ENCODE data around the gene STAB2.

GRCh38 chr12:103569278-103569677, 17.8 kb upstream of the STAB2 start:
- no peak for TF ChIP-seq CTCF (IDR thresholded peaks at IDR 0.05 in 2 of 3, conservative IDR thresholded peaks at IDR 0.05 in 1 of 3; ENCODE audit: borderline replicate concordance in 1 of 3, insufficient read depth in 1 of 3, low read depth in 2 of 3, low read length in 2 of 3)
- no peak for TF ChIP-seq REST (IDR thresholded peaks at IDR 0.05; ENCODE audit: low read depth)
- TF ChIP-seq YY1 (IDR thresholded peaks at IDR 0.05; ENCODE audit: extremely low read depth, insufficient replicate concordance, low read depth, low read length), result no peak
- TF ChIP-seq ZFX (IDR thresholded peaks at IDR 0.05), result no peak
- TF ChIP-seq ATF3 (IDR thresholded peaks at IDR 0.05), result no peak
- TF ChIP-seq MAX (IDR thresholded peaks at IDR 0.05), result no peak
- TF ChIP-seq SIN3A (IDR thresholded peaks at IDR 0.05; ENCODE audit: low read depth), result no peak
